NCI-H1436 treated with DMSO at 0.1 percent for 48 hours (cell line): Measurements from ENCODE around the gene WDR73.
"Not testable (repeated sequence)": the region's sequence is repeated elsewhere in the genome, so short reads cannot be mapped to it uniquely, and the experiment has no call there.

Experiments
- DNase-seq: peaks from one replicate; lab custom pipeline; 2025; lab: John Stamatoyannopoulos, UW

WDR73 gene

DNA sequence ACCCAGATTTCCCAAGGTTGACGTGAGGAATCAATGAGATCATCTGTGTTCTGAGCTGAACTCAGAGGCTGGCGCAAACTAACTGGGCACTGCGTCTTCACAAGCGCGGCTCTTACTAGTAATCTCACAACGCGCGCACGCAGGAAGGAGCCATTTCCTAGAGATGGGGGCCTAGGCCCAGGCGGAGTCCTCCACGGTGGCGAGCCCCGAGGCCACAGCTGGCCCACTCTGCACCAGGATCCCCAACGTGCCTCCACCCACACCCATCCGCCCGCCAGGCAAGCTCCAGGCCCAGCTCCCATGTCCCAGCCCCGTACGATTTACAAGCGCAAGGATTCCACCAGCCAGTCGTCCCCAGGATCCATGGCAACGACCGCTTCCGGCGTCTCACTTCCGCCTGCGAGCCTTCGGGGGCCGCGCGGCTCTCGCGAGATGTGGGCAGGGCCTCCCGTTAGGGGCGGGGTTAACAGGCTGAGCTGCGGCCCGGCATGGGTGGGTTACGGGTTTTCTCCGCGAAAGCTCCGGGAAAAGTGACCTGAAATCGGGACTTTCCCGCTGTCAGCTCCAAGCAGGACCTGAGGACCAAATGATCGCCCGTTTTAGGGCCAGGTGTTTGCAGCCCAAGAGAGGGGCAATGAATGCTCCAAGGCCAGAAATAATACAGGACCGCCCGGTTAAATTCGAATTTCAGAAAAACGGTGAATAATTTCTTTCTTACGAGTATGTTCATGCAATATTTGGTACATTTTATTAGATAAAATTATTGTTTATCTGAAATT, at the start of gene WDR73:
Gene WDR73 (minus strand): TSS at position 374 of the 779 bp plus-strand sequence. CDS start 9 bp downstream, at position 365.
- DNase-seq = no peak

GRCh38 chr15:84703808-84704207, 49.7 kb upstream of the WDR73 start:
- DNase-seq = no peak

DNA sequence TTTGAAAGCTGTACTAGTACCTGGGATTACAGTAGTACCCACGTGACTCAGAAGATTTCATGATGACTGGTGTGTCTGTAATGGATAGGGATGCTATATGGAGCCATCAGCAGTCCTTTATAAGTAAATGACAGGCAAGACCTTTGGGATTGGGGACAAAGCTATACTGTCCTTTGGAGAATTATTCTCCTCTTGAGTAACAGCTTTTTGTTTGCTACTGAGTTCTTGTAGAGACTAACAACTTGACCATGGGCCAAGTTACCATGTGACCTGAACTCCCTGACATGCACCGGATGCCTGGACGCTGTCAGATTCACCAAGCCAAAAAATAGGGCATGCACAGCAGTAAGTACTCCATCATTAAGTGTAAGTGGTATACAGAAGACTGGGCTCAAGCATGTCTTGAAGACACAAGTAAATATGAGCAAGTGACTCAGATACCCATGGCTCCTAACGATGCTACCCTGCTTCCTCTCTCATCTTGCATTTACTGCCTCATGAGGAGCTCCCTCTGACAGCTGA, 48.9 kb upstream of the WDR73 start:
- no peak for DNase-seq

- no peak for DNase-seq
These were observed 45.6 kb upstream of the WDR73 start for GRCh38 chr15:84699538-84700191.

GRCh38 chr15:84697236-84697990, 43.3 kb upstream of the WDR73 start:
- DNase-seq = no peak

GRCh38 chr15:84696757-84697156, 42.7 kb upstream of the WDR73 start:
- DNase-seq = no peak

DNA sequence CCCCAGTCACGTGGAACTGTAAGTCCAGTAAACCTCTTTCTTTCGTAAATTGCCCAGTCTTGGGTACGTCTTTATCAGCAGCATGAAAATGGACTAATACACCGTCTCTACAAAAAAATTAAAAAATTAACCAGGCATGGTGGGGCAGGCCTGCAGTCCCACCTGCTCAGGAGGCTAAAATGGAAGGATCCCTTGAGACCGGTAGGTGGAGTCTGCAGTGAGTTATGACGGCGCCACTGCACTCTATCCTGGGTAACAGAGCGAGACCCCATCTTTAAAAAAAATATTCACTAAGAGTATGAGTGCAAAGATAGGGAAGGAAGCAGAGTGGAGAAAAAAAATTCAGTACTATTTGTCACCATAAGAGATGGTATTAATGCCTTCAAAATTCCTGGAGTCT, 36.3 kb upstream of the WDR73 start:
- no peak for DNase-seq

DNA sequence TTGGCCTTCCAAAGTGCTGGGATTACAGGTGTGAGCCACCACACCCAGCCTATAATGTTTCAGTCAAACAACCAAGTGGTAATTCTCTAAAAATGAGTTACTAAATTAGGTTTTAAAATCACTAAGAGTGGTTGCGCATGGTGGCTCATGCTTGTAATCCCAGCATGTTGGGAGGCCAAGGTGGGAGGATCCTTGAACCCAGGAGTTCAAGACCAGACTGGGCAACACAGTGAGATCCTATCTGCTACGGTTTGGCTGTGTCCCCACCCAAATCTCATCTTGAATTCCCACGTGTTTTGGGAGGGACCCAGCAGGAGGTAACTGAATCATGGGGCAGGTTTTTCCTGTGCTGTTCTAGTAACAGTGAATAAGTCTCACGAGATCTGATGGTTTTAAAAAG, 35.8 kb upstream of the WDR73 start:
- no peak for DNase-seq

- DNase-seq = not testable (repeated sequence)
These were observed 32.4 kb upstream of the WDR73 start for GRCh38 chr15:84686446-84686845.

DNA sequence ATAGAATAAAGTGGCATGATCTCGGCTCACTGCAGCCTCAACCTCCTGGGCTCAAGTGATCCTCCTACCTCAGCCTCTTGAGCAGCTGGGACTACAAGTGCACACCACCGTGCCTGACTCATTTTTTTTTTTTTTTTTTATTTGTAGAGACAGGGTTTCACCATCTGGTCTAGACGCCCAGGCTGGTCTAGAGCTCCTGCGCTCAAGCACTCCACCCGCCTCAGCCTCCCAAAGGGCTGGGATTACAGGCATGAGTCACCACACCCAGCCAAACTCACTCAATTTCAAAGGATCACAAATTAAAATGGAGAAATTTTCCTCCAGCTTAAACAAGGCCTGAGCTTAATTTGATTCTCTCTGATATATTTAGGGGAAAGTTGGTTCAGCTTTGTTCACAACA, 31.2 kb upstream of the WDR73 start:
- DNase-seq = no peak

GRCh38 chr15:84684092-84684491, 30.0 kb upstream of the WDR73 start:
- DNase-seq = no peak

GRCh38 chr15:84681831-84682230, 27.7 kb upstream of the WDR73 start:
- no peak for DNase-seq

GRCh38 chr15:84671211-84671610, 17.1 kb upstream of the WDR73 start:
- DNase-seq = no peak

GRCh38 chr15:84669726-84670125, 15.6 kb upstream of the WDR73 start:
- no peak for DNase-seq

GRCh38 chr15:84668221-84668982, 14.3 kb upstream of the WDR73 start:
- no peak for DNase-seq

GRCh38 chr15:84666373-84666772, 12.3 kb upstream of the WDR73 start:
- DNase-seq = no peak

GRCh38 chr15:84661001-84661400, 6.9 kb upstream of the WDR73 start:
- no peak for DNase-seq

GRCh38 chr15:84659904-84660781, 6.1 kb upstream of the WDR73 start:
- DNase-seq = no peak

DNA sequence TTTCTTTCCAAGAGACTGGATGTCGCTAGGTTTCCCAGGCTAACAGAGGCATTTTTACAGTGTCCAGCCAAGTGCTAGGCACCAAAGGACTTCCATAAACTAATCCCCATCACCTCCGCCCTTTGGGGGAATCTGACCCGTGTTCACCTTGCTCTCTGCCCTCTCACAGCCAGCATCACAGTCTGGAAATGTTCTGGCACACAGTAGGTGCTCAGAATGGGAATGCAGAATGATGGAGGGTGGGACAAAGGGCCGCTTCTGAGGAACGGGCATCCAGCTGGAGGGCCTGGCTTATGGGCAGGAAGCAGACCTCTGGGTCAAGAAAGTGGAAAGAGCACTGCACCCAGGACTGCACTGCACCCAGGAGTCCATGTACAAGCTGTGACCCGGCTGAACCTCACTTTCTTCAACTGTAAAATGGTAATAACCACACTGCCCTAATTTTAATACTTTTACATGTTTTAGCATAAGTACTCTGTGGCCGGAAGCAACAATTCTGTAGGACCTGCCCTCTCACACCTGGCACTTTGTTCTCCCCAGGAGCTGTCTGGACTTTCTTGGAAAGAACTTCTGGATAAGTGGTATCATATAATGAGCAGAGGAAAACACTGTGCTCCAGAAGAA, 4.8 kb upstream of the WDR73 start:
- no peak for DNase-seq

GRCh38 chr15:84658080-84658787, 4.2 kb upstream of the WDR73 start, which contains the start of gene NMB:
Gene NMB (minus strand): TSS chr15:84658199. CDS start chr15:84658152, 47 bp downstream.
- DNase-seq = peak; percentile 71
